Measurements from ENCODE around the gene ARID5B.
"Not testable (repeated sequence)": the region's sequence is repeated elsewhere in the genome, so short reads cannot be mapped to it uniquely, and the experiment has no call there.

Gene ARID5B

DNA sequence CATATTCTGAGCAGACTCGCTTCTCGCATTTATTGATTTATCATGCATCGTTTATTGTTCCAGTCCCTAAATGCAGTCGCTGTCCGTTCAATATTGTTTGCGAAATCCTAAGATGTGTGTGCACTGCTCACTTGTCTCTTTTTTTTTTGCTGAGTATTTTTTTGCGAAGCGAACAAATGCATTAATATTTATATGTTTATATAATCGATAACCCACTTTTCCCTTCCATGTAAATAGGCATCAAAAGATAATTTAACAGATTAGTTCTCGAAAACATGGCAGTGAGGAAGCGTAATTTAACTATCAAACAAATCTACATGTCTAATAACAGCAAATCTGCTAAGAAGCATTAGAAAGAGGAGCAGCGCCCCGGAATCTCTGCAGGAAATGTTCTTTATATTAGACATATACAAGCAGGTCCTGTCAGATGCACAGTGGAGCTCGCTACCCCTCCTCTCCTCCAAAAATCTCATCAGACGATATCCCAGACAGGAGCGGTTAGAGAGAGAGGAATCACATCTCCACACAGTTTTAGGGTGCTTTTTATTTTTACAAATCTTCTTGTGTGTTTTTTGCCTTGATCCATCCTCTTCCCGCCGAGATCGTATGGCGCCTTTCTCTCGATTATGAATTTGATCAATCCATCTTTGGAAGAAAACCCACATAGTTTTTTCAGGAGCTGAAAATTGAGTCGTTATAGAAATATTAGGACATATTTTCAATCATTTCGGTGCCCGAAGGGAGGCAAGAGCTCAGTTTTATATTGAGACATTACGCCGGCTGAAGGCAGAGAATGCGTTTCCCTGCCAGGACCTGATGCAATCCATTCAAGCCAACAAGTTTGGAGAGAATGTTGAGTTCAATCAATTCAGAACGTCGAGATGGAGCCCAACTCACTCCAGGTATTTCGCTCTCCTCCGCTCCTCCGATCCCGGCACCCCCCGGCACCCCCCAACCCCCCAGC is at the start of gene ARID5B:
ARID5B (plus strand) TSS at position 871 of the 964 bp plus-strand sequence; CDS start at position 882, 11 bp downstream.
- peak; percentile 15 to 41 for DNase-seq (ENCODE audit: low read depth in 2 of 2)

GRCh38 chr10:61852261-61852660 is 49.2 kb upstream of the ARID5B start:
- no peak for DNase-seq (ENCODE audit: low read depth in 2 of 2)

DNA sequence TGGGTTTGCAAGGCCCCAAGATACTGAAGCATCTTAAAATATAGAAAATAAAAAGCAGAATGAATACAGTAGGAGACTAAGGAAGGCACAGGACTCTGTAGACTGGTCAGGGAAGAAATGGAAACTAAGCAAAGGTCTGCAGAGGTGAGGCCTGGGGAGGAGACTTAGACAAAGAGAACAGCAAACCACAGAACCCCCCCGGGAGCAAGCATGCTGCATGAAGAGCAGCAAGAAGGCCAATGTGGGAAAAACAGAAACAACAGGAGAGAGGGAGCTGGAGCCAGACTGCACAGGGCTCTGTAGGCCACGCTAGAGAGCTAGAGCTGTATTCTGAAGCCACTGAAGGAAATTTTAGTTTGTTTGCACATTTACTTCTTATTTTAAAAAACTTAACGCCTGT is 45.7 kb upstream of the ARID5B start:
- no peak for DNase-seq (ENCODE audit: low read depth in 2 of 2)

DNA sequence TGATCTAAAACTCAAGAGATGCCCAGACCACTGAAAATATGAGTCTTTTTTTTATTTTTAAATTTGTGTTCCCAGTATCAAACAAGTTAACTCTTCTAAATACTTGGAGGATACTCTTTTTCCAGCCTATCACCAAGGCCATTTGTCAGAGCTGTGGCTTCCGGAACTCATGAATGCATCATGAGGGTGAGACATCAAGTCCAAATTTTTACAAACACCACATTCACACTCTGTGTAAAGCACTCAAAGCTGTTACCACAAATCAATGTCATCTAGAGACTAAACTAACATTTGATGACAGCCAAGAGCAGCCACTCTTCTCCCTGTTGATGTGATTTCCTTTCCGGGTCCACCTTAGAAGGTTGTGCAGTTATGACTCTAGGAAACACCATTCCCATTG is 43.8 kb upstream of the ARID5B start:
- no peak for DNase-seq (ENCODE audit: low read depth in 2 of 2)

DNA sequence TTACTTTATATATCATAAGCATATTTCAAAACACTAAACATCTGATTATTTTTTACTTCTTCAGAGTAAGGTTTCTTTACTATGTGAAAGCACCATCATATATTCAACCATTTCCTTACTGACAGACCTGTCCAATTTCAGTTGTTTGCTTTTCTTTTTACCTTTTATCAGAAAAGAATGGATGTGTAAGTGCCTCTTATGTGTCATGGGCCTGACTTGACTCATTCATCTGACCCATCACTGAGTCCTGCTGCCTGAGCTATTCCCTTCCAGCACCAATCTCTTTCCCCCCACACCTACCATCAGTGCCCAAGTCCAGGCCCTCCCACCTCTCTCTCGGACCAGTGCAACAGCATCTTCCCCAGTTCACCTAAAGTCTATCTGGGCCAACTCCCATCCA is 41.7 kb upstream of the ARID5B start:
- no peak for DNase-seq (ENCODE audit: low read depth in 2 of 2)

GRCh38 chr10:61860964-61861758 is 40.3 kb upstream of the ARID5B start:
- no peak for DNase-seq (ENCODE audit: low read depth in 2 of 2)

- DNase-seq (ENCODE audit: low read depth in 2 of 2), result no peak
These were observed 37.5 kb upstream of the ARID5B start for GRCh38 chr10:61863981-61864380.

GRCh38 chr10:61866700-61867368 is 34.7 kb upstream of the ARID5B start:
- no peak for DNase-seq (ENCODE audit: low read depth in 2 of 2)

DNA sequence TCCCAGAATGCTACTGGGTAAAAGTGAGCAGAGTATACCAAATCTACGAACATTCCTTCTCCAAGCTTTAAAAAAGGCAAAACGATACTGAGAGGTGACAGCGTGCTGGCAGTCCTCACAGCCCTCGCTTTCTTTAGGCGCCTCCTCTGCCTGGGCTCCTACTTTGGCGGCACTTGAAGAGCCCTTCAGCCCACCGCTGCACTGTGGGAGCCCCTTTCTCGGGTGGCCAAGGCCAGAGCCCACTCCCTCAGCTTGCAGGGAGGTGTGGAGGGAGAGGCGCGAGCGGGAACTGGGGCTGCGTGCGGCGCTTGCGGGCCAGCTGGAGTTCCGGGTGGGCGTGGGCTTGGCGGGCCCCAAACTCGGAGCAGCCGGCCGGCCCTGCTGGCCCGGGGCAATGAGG is 34.1 kb upstream of the ARID5B start:
- DNase-seq (ENCODE audit: low read depth in 2 of 2), result not testable (repeated sequence)

GRCh38 chr10:61867817-61868216 is 33.7 kb upstream of the ARID5B start:
- peak; percentile 24 to 37 for DNase-seq (ENCODE audit: low read depth in 2 of 2)

- no peak for DNase-seq (ENCODE audit: low read depth in 2 of 2)
These were observed 32.3 kb upstream of the ARID5B start for GRCh38 chr10:61869041-61869675.

DNA sequence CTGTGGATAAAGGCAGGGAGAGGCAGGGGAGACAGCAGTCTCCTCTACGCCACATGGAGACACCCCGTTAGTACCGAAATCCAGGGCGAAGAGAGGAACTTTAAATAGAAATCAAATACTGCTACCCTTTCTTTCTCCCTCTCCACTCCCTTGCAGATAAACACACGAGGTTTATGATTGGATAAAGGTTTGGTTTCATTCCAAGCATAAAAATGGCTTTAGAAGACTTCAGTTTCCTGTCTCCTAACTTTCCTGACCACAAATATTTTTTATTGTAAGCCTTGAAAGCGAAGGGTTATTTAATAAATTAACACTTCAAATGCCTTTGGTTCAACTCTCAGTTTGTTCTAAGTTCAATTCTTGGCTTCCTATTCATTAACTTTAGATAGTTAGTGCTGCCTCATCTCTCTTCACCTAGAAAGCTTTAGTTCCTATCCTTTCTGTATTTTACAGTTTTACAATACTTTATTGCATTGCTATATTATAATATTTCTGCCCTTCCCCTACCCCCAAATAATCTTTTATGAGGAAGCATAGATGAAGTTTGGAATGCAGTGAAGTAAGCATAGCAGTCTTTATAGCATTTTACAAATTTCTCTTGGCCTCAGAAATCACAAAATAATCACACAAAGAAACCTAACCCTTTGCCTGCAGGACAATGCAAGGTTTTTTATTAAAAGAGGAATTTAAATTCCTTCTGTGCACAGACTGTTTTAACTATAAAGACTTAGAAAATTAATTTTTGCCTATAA is 31.5 kb upstream of the ARID5B start:
- DNase-seq (ENCODE audit: low read depth in 2 of 2), result no peak

- no peak for DNase-seq (ENCODE audit: low read depth in 2 of 2)
These were observed 31.0 kb upstream of the ARID5B start for GRCh38 chr10:61870526-61870895.

DNA sequence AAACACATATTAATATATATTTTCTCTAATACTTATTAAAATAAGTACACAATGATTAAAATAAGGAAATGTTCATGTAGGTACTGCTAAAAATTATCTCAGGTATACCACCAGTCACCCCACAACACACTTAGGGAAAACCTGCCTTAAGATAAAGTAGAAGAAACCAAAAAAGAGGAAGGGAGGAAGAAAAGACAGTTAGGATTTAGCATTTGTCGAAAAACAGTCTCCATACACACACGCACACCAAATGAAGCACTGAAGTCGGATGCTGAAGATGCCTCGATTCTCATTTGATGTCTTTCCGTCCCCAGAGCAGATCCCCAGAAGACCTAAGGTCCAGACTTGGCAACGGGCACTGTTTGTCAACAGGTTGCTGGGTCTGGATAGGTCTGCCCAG is 30.0 kb upstream of the ARID5B start:
- no peak for DNase-seq (ENCODE audit: low read depth in 2 of 2)

DNA sequence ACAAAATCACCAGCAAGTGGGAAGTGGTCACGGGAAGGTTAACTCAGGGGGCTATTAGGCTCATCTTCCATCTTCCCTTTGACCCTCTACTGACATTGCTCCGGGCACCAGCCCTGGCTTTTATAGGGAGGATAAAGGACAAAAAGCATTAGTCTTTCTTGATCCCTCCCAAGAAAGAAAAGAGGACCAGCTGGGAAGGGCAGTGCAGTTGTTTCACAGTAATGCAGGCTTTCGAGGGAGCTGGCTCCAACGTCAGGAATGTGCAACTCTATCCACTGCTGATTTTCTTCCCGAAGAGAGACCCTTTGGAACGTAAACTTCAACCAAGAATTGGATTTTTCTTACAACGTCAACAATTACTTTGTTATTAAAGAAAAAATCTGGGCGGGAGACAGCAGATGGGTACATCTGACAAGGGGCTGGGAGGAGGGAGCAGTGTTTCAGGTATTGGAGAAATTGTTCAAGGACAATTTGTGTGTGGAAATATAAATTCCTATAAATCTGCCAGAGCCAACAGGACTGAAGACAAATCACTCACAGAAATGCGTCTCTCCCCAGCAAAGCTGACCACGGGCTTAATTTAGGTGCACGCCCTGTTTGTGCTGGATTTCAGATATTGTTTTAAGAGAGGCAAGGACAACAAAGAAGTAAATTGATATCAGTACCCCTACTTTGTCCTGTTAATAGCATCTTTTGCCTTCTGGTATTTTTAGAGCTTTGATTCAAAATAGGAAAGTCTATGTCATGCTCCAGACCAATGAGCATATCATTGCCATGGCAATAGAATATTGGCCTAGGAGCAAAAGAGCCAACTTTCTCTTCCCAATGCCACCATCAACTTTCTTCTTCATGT is 23.4 kb upstream of the ARID5B start:
- DNase-seq (ENCODE audit: low read depth in 2 of 2), result no peak

- DNase-seq (ENCODE audit: low read depth in 2 of 2), result no peak
These were observed 22.8 kb upstream of the ARID5B start for GRCh38 chr10:61878740-61879068.

DNA sequence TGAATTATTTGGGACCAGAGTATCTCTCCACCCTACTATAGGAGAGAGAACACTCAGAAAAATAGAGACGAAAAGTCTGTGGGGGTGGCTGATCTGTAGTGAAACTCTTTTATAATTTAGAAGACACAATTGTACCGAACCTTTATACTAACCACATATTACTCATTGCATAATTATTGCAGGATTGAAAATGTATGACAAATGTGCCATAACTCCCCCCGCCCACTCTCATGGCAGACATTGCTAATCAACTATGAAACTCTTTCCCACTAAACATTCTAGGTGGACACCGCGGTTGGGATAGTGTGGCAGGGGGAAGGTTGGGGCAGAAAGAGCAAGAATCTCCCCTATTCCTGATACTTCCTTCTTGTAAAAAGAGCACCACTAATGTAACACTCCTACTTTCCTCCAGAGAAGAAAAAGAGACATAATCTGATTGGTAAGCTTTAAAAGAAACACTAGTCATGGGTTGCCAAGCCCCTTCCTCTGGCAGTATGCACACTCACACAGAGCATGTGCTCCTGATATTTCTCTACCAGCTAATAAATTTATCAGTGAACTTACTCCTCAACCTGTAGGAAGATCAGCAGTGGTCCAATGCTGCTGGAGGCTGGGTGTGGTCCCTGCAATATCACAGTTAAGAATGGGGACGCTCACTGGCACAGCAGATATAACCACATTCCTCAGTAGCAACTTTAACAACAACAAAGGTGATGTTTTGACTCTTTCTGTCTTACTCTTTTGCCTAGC is 18.7 kb upstream of the ARID5B start:
- peak in 1 of 2 donors; percentile 48 for DNase-seq (ENCODE audit: low read depth in 2 of 2)

DNA sequence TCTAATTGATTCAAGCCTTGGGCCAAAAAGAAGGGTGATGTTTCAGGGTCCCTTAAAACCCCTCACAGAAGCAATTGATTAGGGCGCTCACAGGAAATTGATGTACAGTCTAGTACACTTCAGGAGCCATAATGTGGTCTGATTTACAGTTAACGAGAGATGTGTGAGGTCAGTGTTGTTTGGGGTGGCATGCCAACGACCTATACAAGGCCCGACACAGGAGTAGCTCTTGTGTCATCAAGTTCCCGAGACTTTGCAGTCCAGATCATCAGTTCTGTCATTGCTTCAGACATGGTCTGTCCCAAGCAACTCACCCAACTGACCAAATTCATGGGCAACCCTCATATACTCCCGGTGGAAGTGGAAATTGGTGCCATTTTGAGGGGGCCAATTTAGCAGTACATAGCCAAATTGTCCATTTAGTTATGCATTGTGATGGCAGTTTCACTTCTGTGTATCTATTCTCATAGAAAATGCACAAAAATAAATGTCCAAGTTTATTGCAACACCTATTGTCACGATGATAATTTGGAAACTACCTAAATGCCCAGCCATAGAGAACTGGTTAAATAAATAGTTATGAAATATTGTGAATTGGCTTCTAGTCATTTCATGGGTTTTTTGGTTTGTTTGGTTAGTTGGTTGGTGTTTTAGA is 18.0 kb upstream of the ARID5B start:
- DNase-seq (ENCODE audit: low read depth in 2 of 2), result no peak

- DNase-seq (ENCODE audit: low read depth in 2 of 2), result no peak
These were observed 13.7 kb upstream of the ARID5B start for GRCh38 chr10:61887772-61888171.

All from stimulated activated CD4-positive, alpha-beta T cell treated with anti-CD3 and anti-CD28 coated beads, Interleukin-1b, Interleukin-23, amount 100 ng/mL, for 4 hours (primary cell).